Transverse colon (tissue), 4 donors: ENCODE data around the gene NFIA. TPM values are rescaled to one million over a fixed set of nuclear protein-coding genes. Genes with fewer than 3 reads are reported as not detected.

Source experiments
- DNase-seq: peaks from one replicate; pipeline ENCODE4 v3.0.0-alpha.2; 2019
- H3K27ac ChIP-seq, 4 donors: fragments of 200-600 bp; sonication (generic); 2 replicates each; pipeline ENCODE4 v1.5.1; 2016 to 2018; ENCODE audit warnings: inconsistent platforms in 4 of 4
- H3K27me3 ChIP-seq: fragments of 200-600 bp; sonication (generic); 2 replicates; pipeline ENCODE4 v1.5.1; 2017; ENCODE audit warnings: inconsistent platforms
- H3K36me3 ChIP-seq, 4 donors: fragments of 200-600 bp; sonication (generic); 2 replicates each; pipeline ENCODE4 v1.5.1; 2017 to 2019; ENCODE audit warnings: inconsistent platforms in 4 of 4
- H3K4me1 ChIP-seq, 4 donors: fragments of 200-600 bp; sonication (generic); 2 replicates each; pipeline ENCODE4 v1.5.1; 2017 to 2020; ENCODE audit warnings: inconsistent platforms in 4 of 4
- H3K4me3 ChIP-seq, 4 donors: fragments of 200-600 bp; sonication (generic); 1 replicate in 1 of 4; 2 replicates in 3 of 4; pipeline versions ENCODE4 v1.5.1 to v1.6.1; 2017 to 2019; ENCODE audit warnings: inconsistent platforms in 4 of 4
- H3K9me3 ChIP-seq, 2 donors: fragments of 200-600 bp; sonication (generic); 2 replicates each; pipeline ENCODE4 v1.5.1; 2017 to 2019; ENCODE audit warnings: inconsistent platforms in 2 of 2
- EP300 ChIP-seq: sonication (generic); formaldehyde crosslinking; IDR thresholded peaks from one replicate; pipeline ENCODE4 v1.6.1; 2017; ENCODE audit warnings: antibody characterized with exemption, low read depth
- POLR2A ChIP-seq: fragments of 450-650 bp; IDR thresholded peaks from one replicate; pipeline ENCODE4 v1.6.1; 2016; ENCODE audit warnings: antibody characterized with exemption, mild to moderate bottlenecking, moderate library complexity
- POLR2AphosphoS5 ChIP-seq, 3 donors: sonication (generic); formaldehyde crosslinking; IDR thresholded peaks; one replicate each; pipeline ENCODE4 v1.6.1; 2016; ENCODE audit warnings: antibody characterized with exemption in 3 of 3
- WGBS, 2 donors: methylation state at CpG; one replicate each; pipeline ENCODE4 v1.1.5; 2018; ENCODE audit warnings: low coverage in 1 of 2; 5-methylcytosine and 5-hydroxymethylcytosine counted together
- in situ Hi-C, 4 donors: fragments of 200-750 bp; cut with MboI; loops; one replicate each; pipeline versions ENCODE4 v1.15.0 to v1.15.1; 2017; ENCODE audit warnings: low sequenced_read_pairs in 3 of 4, low pct_ligation_motif_present in 1 of 4, low pct_unique_long_range_greater_than_20kb in 1 of 4
- intact Hi-C: fragments of 100-400 bp; cut with DNase I; formaldehyde crosslinking; loops from one replicate; pipeline ENCODE4 v1.15.1; 2023; ENCODE audit warnings: low total_unique reads
- total RNA-seq, 4 donors: library from RNA; depleted of rRNA; stranded (reverse); fragments of >200 nt; gene quantifications; one replicate each; pipeline ENCODE4 v1.1.0, GENCODE V29; 2016
- TF ChIP-seq, protein P1 (sequence below), 5 experiments: fragments of 200-600 bp in 3 of 5; fragments of 450-650 bp in 2 of 5; sonication (generic) in 3 of 5; IDR thresholded peaks; 1 replicate in 2 of 5; 2 replicates in 3 of 5; pipeline ENCODE4 v1.5.1; 2016 to 2017; ENCODE audit warnings: antibody characterized with exemption in 5 of 5, inconsistent platforms in 3 of 5, mild to moderate bottlenecking in 2 of 5, moderate library complexity in 1 of 5

The NFIA gene
- total RNA-seq, 4 donors from 2014 or later: 17.3 to 37.2 (median 29.8) TPM

- Histone ChIP-seq H3K4me3 (no peak overlapping the region), H3K9me3 (no peaks in the 10 kb centered on the region), H3K36me3 (no peaks in the 10 kb centered on the region), H3K27ac (no peak overlapping the region), H3K4me1 (peaks cover 0 to 37% (median 11%) of the 10 kb centered on the region in 4 donors), H3K27me3 (no peaks in the 10 kb centered on the region)
- 77% methylated on average over 1 of the region's 1 CpG; no CpG with 5 or more reads in 1 of the 2 donors for WGBS, 2 donors
- DNase-seq: no peak
- in situ Hi-C loops (no loop called here), intact Hi-C loops (no loop called here)
- no peak for TF ChIP-seq EP300
- TF ChIP-seq POLR2AphosphoS5 (IDR thresholded peaks at IDR 0.05): no peak
Measured at GRCh38 chr1:61097722-61098121, 15.4 kb downstream of the NFIA start.

DNA sequence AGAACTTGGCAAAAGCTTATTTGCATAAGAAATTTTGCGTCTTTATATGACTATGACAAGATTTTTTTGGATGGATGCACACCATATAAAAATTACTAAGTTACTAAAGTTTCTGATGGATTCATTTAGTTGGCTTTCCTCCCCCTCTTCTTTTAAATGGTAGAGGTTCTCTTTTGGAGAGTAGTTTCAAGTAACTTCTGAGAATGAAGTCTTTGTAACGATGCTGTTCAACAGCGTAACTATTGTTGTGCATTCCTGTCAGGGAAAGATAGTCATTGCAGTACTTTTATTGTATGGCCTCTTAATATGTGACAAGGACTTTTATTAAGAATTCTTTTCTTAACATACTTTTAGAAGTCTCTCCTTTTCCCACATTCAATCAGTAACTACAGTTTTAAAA lies 16.0 kb downstream of the NFIA start:
- Histone ChIP-seq H3K4me1 (peaks cover 0 to 37% (median 10%) of the 10 kb centered on the region in 4 donors), H3K9me3 (no peaks in the 10 kb centered on the region), H3K27me3 (no peaks in the 10 kb centered on the region), H3K4me3 (no peak overlapping the region), H3K27ac (no peak overlapping the region), H3K36me3 (no peaks in the 10 kb centered on the region)
- TF ChIP-seq EP300 (no peak), POLR2AphosphoS5 (IDR thresholded peaks at IDR 0.05) (no peak), POLR2A (no peak)
- TF ChIP-seq, protein P1, sequence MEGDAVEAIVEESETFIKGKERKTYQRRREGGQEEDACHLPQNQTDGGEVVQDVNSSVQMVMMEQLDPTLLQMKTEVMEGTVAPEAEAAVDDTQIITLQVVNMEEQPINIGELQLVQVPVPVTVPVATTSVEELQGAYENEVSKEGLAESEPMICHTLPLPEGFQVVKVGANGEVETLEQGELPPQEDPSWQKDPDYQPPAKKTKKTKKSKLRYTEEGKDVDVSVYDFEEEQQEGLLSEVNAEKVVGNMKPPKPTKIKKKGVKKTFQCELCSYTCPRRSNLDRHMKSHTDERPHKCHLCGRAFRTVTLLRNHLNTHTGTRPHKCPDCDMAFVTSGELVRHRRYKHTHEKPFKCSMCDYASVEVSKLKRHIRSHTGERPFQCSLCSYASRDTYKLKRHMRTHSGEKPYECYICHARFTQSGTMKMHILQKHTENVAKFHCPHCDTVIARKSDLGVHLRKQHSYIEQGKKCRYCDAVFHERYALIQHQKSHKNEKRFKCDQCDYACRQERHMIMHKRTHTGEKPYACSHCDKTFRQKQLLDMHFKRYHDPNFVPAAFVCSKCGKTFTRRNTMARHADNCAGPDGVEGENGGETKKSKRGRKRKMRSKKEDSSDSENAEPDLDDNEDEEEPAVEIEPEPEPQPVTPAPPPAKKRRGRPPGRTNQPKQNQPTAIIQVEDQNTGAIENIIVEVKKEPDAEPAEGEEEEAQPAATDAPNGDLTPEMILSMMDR (IDR thresholded peaks at IDR 0.05): no peak
- intact Hi-C loops (no loop called here), in situ Hi-C loops (no loop called here)
- no peak for DNase-seq
- WGBS, 2 donors: 85 to 90% methylated on average over 3 of the region's 3 CpGs

DNA sequence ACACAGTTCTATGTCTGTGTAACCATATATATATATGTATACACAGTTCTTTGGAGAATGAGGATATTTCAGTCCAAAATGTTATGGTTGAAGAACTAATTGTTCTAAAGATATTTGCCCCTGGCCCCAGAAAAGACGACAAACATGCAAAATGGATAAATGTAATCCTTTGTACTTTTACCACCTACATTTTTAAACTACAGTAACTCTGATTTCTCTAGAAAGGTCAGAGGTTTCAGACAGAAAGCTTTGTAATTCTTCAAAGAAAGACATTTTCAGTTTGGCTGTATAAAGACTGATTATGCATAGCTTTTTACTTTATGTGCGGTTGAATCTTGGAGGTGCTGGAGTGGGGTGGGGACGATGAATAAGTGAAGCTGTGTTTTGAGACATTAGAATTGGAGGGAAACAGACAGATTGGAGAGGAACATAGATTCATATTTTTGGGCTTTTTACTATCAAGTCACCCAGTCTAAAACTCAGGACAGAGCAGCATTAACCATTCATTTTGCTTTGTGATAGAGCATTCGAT lies 16.6 kb downstream of the NFIA start:
- TF ChIP-seq EP300 (no peak), POLR2A (no peak), POLR2AphosphoS5 (IDR thresholded peaks at IDR 0.05) (no peak)
- TF ChIP-seq, protein P1 (IDR thresholded peaks at IDR 0.05): no peak
- Histone ChIP-seq H3K36me3 (no peaks in the 10 kb centered on the region), H3K27me3 (no peaks in the 10 kb centered on the region), H3K27ac (no peak overlapping the region), H3K9me3 (no peaks in the 10 kb centered on the region), H3K4me1 (peaks cover 0 to 35% (median 7%) of the 10 kb centered on the region in 4 donors), H3K4me3 (no peak overlapping the region)
- intact Hi-C loops: no loop called here
- WGBS, 2 donors: 79 to 84% methylated on average over 4 of the region's 4 CpGs
- in situ Hi-C loops: no loop called here
- no peak for DNase-seq

- intact Hi-C loops (no loop called here), in situ Hi-C loops (no loop called here)
- Histone ChIP-seq H3K4me1 (peaks cover 0 to 25% (median under 1%) of the 10 kb centered on the region in 4 donors), H3K4me3 (no peak overlapping the region), H3K27ac (peak overlapping the region in 1 of 4 donors; percentile 26), H3K9me3 (no peaks in the 10 kb centered on the region), H3K27me3 (no peaks in the 10 kb centered on the region), H3K36me3 (no peaks in the 10 kb centered on the region)
- DNase-seq: no peak
- WGBS, 2 donors: 92 to 100% methylated on average over 2 of the region's 2 CpGs
- TF ChIP-seq POLR2AphosphoS5 (IDR thresholded peaks at IDR 0.05): no peak
- TF ChIP-seq EP300: no peak
- TF ChIP-seq, protein P1 (IDR thresholded peaks at IDR 0.05): no peak
- no peak for TF ChIP-seq POLR2A
Measured at GRCh38 chr1:61100578-61100977, 18.2 kb downstream of the NFIA start.

DNA sequence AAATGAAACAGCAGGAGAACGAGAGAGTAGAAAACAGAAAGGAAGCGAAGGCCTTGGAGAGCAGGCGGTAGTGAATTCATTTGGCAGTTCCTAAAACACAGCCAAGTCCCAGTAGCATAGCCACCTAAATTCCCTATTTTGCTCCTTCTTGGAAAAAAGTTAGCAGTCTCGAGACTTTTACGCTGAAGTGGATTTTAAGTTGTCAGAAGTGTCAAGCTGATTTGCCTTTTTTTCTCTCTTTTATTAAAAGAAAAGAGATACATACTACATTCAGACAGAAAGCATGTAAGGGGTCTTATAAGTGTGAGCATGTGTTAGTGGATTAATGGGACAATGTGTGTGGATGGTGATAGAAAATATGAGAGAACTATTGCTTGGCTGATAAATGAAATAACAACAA lies 19.2 kb downstream of the NFIA start:
- H3K4me1 ChIP-seq: peaks cover 0 to 24% (median 0%) of the 10 kb centered on the region in 4 donors
- no peaks in the 10 kb centered on the region for H3K27me3 ChIP-seq
- no peak for DNase-seq
- WGBS, 2 donors: 74 to 82% methylated on average over 2 to 5 of the region's 5 CpGs
- no peaks in the 10 kb centered on the region for H3K9me3 ChIP-seq
- in situ Hi-C loops (no loop called here), intact Hi-C loops (no loop called here)
- no peaks in the 10 kb centered on the region for H3K36me3 ChIP-seq
- no peak for TF ChIP-seq POLR2A
- no peak for TF ChIP-seq POLR2AphosphoS5 (IDR thresholded peaks at IDR 0.05)
- TF ChIP-seq EP300: no peak
- TF ChIP-seq, protein P1 (IDR thresholded peaks at IDR 0.05): no peak
- H3K4me3 ChIP-seq: peak overlapping the region in 1 of 4 donors; percentile 24
- peak overlapping the region; percentile 10 to 36 (median 30) for H3K27ac ChIP-seq
